HL-60/S4 treated with retinoic acid at 250 ng/mL for 4 days and 3 days (cell line): ENCODE measurements around the gene GLRX3.
"Not testable (repeated sequence)": the region's sequence is repeated elsewhere in the genome, so short reads cannot be mapped to it uniquely, and the experiment has no call there.

Experiments
- in situ Hi-C: fragments of 300-500 bp; cut with MboI; formaldehyde crosslinking; loops from 2 replicates; pipeline ENCODE4 v1.7.0; 2022; ENCODE audit warnings: low sequenced_read_pairs

The GLRX3 gene

GRCh38 chr10:130136226-130137089, at the start of gene GLRX3:
TSS of gene GLRX3 (plus strand) at chr10:130136391. CDS start at chr10:130136421, 30 bp downstream.
- in situ Hi-C loops, result no loop called here

- in situ Hi-C loops, result not testable (repeated sequence)
Observed at GRCh38 chr10:130090565-130090964, 45.6 kb upstream of the GLRX3 start.

- in situ Hi-C loops, result no loop called here
Observed at GRCh38 chr10:130099344-130099743, 36.8 kb upstream of the GLRX3 start.

- in situ Hi-C loops, result no loop called here
Observed at GRCh38 chr10:130105724-130106123, 30.5 kb upstream of the GLRX3 start.

GRCh38 chr10:130108146-130108545, 28.0 kb upstream of the GLRX3 start:
- in situ Hi-C loops, result not testable (repeated sequence)

- in situ Hi-C loops, result no loop called here
Observed at GRCh38 chr10:130108934-130109604, 27.1 kb upstream of the GLRX3 start.

- in situ Hi-C loops, result no loop called here
Observed at GRCh38 chr10:130109796-130110245, 26.4 kb upstream of the GLRX3 start.

GRCh38 chr10:130110246-130111112, 25.7 kb upstream of the GLRX3 start, which contains the start of gene C10orf143:
TSS of gene C10orf143 (minus strand) at chr10:130110830. CDS start at chr10:130110772, 58 bp downstream.
- in situ Hi-C loops, result no loop called here

GRCh38 chr10:130111113-130111851, 24.9 kb upstream of the GLRX3 start:
- in situ Hi-C loops, result no loop called here

- in situ Hi-C loops, result no loop called here
Observed at GRCh38 chr10:130111852-130112180, 24.4 kb upstream of the GLRX3 start.

GRCh38 chr10:130112821-130113220, 23.4 kb upstream of the GLRX3 start:
- in situ Hi-C loops, result no loop called here

GRCh38 chr10:130116942-130117341, 19.2 kb upstream of the GLRX3 start:
- in situ Hi-C loops, result not testable (repeated sequence)

GRCh38 chr10:130117535-130117934, 18.7 kb upstream of the GLRX3 start:
- in situ Hi-C loops, result not testable (repeated sequence)

GRCh38 chr10:130121486-130122079, 14.6 kb upstream of the GLRX3 start:
- in situ Hi-C loops, result no loop called here

GRCh38 chr10:130127364-130128061, 8.7 kb upstream of the GLRX3 start:
- in situ Hi-C loops, result no loop called here

GRCh38 chr10:130128062-130128781, 8.0 kb upstream of the GLRX3 start:
- in situ Hi-C loops, result no loop called here

- in situ Hi-C loops, result no loop called here
Observed at GRCh38 chr10:130128922-130129321, 7.3 kb upstream of the GLRX3 start.

GRCh38 chr10:130135676-130136225, 440 bp upstream of the GLRX3 start:
- in situ Hi-C loops, result no loop called here

- in situ Hi-C loops, result no loop called here
Observed at GRCh38 chr10:130137090-130137448, 878 bp downstream of the GLRX3 start.
